ENCODE results near the gene SCARF1.

DNA sequence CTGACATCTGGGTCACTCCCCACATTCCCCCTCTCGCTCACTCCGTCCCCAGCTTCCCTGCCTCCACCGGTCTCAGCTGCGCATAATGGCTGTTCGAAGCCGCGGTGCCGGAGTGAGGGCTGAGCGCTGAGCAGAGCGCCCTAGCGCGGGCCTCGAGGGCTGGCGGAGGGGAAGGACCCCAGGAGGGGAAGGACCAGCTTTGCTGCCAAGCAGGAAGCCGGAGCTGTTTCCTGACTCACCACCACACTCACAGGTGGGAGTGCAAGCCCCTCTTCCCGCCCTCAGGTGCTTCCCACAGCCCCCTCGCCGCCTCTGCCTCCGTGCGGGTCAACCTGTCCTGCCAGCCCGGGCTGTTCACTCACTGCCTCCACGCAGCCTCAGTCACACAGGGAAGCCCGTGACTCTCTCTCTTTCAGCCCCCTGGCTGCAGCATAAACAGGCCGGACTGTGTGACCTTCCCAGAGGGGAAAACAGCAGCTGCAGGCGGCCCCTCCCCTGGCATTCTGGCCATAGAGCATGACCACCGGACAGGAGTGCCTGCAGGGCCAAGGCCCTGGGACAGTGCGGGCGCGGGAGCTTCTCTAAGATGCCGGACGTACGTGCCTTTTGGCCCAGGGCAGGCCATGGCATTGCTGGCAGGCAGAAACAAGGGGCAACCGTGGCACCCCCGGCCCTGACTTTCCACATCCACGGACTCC is 40.6 kb downstream of the SCARF1 start:
- TF ChIP-seq MXI1 (conservative IDR thresholded peaks at IDR 0.05; ENCODE audit: poor library complexity, severe bottlenecking) (no peak), RAD21 (conservative IDR thresholded peaks at IDR 0.05) (no peak), EZH2 (IDR thresholded peaks at IDR 0.05; ENCODE audit: borderline replicate concordance, insufficient read depth, low read length, poor library complexity, severe bottlenecking) (no peak), EP300 (conservative IDR thresholded peaks at IDR 0.05; ENCODE audit: poor library complexity, severe bottlenecking) (no peak)
- TF ChIP-seq, protein P1, sequence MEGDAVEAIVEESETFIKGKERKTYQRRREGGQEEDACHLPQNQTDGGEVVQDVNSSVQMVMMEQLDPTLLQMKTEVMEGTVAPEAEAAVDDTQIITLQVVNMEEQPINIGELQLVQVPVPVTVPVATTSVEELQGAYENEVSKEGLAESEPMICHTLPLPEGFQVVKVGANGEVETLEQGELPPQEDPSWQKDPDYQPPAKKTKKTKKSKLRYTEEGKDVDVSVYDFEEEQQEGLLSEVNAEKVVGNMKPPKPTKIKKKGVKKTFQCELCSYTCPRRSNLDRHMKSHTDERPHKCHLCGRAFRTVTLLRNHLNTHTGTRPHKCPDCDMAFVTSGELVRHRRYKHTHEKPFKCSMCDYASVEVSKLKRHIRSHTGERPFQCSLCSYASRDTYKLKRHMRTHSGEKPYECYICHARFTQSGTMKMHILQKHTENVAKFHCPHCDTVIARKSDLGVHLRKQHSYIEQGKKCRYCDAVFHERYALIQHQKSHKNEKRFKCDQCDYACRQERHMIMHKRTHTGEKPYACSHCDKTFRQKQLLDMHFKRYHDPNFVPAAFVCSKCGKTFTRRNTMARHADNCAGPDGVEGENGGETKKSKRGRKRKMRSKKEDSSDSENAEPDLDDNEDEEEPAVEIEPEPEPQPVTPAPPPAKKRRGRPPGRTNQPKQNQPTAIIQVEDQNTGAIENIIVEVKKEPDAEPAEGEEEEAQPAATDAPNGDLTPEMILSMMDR (IDR thresholded peaks at IDR 0.05; ENCODE audit: poor library complexity, severe bottlenecking): no peak

Data from neural cell (in vitro differentiated cells).